Activated T-helper 1 cell treated with anti-CD3 and anti-CD28 coated beads, Interleukin-12 subunit alpha, Interleukin-12 subunit beta, Interleukin-2, Interleukin-4 antibody, amounts not matched to agents 30 ng/mL and 10 ng/mL and 1 ng/mL, durations not matched to agents 14 hours and 24 hours and 36 hours (primary cell): ENCODE results near the gene THPO. TPM values are rescaled to one million over a fixed set of nuclear protein-coding genes. Genes with fewer than 3 reads are reported as not detected.

ENCODE experiments used
- DNase-seq: peaks from one replicate; pipeline ENCODE4 v3.0.0; 2021; ENCODE audit warnings: low spot score
- H3K27ac Mint-ChIP-seq: one replicate; pipeline ENCODE4 v1.8.0; 2021; ENCODE audit warnings: mild to moderate bottlenecking, mixed read lengths
- H3K27me3 Mint-ChIP-seq: one replicate; pipeline ENCODE4 v1.8.0; 2022; ENCODE audit warnings: mild to moderate bottlenecking, moderate library complexity, mixed read lengths; ENCODE audit not compliant: insufficient read depth
- H3K36me3 Mint-ChIP-seq: one replicate; pipeline ENCODE4 v1.8.0; 2021; ENCODE audit warnings: low read depth, mixed read lengths
- H3K4me1 Mint-ChIP-seq: one replicate; pipeline ENCODE4 v1.8.0; 2021; ENCODE audit warnings: low read depth, mixed read lengths
- H3K4me3 Mint-ChIP-seq: one replicate; pipeline ENCODE4 v1.8.0; 2021; ENCODE audit warnings: mild to moderate bottlenecking, moderate library complexity, mixed read lengths
- H3K9me3 Mint-ChIP-seq: one replicate; pipeline ENCODE4 v1.8.0; 2021; ENCODE audit warnings: mixed read lengths
- intact Hi-C: fragments of 100-400 bp; cut with micrococcal nuclease; formaldehyde crosslinking; loops from one replicate; pipeline ENCODE4 v1.15.1; 2024
- total RNA-seq: library from RNA; stranded (reverse); gene quantifications from 2 replicates; pipeline ENCODE4 v1.2.3, GENCODE V29; 2022

The THPO gene
- total RNA-seq, 1 donor from 2014 or later, result not detected

DNA sequence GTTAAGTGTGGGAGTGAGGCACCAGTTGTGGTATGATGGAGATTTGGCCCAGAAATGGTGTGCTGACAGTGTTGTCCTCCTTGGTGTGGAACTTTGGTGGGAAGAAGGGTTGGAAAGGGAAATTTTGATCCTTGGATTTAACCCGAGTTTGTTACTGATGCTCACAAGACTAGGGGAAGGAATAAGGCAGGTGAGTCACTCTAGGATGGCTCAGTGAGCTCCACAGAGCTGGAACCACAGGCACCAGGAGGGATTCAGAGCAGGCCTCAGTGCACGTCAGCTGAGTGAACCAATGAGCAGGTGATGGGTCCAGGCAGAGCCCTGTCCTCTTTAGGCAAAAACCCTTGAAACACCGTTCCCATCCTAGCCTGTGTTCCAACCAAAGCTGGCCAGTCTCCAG is 13.3 kb upstream of the THPO start:
- DNase-seq, result no peak
- peaks cover 18% of the 10 kb centered on the region for H3K27me3 Mint-ChIP-seq
- no peak overlapping the region for H3K4me3 Mint-ChIP-seq
- H3K4me1 Mint-ChIP-seq, result no peaks in the 10 kb centered on the region
- intact Hi-C loops, result no loop called here
- H3K36me3 Mint-ChIP-seq, result no peaks in the 10 kb centered on the region
- no peaks in the 10 kb centered on the region for H3K9me3 Mint-ChIP-seq
- H3K27ac Mint-ChIP-seq, result no peak overlapping the region

- peaks cover 25% of the 10 kb centered on the region for H3K27me3 Mint-ChIP-seq
- H3K4me3 Mint-ChIP-seq, result no peak overlapping the region
- H3K36me3 Mint-ChIP-seq, result no peaks in the 10 kb centered on the region
- no peaks in the 10 kb centered on the region for H3K9me3 Mint-ChIP-seq
- H3K27ac Mint-ChIP-seq, result no peak overlapping the region
- intact Hi-C loops, result no loop called here
- H3K4me1 Mint-ChIP-seq, result no peaks in the 10 kb centered on the region
- DNase-seq, result no peak
Measured at GRCh38 chr3:184389935-184390528, 12.0 kb upstream of the THPO start.

GRCh38 chr3:184389384-184389783 is 11.4 kb upstream of the THPO start:
- no peak overlapping the region for H3K27ac Mint-ChIP-seq
- H3K36me3 Mint-ChIP-seq, result no peaks in the 10 kb centered on the region
- H3K27me3 Mint-ChIP-seq, result peaks cover 28% of the 10 kb centered on the region
- H3K4me1 Mint-ChIP-seq, result no peaks in the 10 kb centered on the region
- intact Hi-C loops, result no loop called here
- H3K4me3 Mint-ChIP-seq, result no peak overlapping the region
- DNase-seq, result no peak
- no peaks in the 10 kb centered on the region for H3K9me3 Mint-ChIP-seq

GRCh38 chr3:184388936-184389230 is 10.9 kb upstream of the THPO start:
- Mint-ChIP-seq H3K4me3 (no peak overlapping the region), H3K9me3 (no peaks in the 10 kb centered on the region), H3K36me3 (no peaks in the 10 kb centered on the region), H3K27ac (no peak overlapping the region), H3K4me1 (no peaks in the 10 kb centered on the region), H3K27me3 (peaks cover 30% of the 10 kb centered on the region)
- intact Hi-C loops, result no loop called here
- DNase-seq, result no peak

DNA sequence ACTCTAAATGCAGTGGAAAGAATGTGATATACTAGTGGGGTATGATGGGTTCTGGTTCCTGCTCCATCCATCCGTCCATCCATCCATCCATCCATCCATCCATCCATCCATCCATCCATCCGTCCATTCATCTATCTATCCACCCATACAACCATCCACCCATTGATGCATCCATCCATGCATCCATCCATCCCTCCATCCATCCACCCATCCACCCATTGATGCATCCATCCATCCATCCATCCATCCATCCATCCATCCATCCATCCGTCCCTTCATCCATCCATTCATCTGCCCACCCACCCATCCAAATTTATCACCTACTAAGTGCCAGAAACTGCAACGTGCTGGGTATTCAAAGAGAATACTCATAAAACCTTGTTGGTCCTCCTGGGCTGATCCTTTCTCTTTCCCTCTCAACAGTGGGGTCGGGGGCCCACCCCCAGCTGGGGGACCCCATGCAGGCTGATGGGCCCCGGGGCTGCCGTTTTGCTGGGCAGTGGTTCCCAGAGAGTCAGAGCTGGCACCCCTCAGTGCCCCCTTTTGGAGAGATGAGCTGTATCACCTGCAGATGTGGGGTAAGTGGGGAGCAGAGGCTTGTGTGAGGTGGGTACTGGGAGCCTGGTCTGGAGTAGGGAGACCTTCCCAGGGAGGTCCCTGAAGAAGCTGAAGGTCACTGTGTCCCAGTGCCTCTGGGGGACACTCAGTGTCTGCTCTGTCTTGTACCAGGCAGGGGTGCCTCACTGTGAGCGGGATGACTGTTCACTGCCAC is 10.3 kb upstream of the THPO start:
- no peak for DNase-seq
- H3K9me3 Mint-ChIP-seq, result no peaks in the 10 kb centered on the region
- H3K36me3 Mint-ChIP-seq, result no peaks in the 10 kb centered on the region
- H3K4me3 Mint-ChIP-seq, result no peak overlapping the region
- H3K4me1 Mint-ChIP-seq, result no peaks in the 10 kb centered on the region
- H3K27me3 Mint-ChIP-seq, result peaks cover 29% of the 10 kb centered on the region
- no peak overlapping the region for H3K27ac Mint-ChIP-seq
- intact Hi-C loops, result no loop called here

DNA sequence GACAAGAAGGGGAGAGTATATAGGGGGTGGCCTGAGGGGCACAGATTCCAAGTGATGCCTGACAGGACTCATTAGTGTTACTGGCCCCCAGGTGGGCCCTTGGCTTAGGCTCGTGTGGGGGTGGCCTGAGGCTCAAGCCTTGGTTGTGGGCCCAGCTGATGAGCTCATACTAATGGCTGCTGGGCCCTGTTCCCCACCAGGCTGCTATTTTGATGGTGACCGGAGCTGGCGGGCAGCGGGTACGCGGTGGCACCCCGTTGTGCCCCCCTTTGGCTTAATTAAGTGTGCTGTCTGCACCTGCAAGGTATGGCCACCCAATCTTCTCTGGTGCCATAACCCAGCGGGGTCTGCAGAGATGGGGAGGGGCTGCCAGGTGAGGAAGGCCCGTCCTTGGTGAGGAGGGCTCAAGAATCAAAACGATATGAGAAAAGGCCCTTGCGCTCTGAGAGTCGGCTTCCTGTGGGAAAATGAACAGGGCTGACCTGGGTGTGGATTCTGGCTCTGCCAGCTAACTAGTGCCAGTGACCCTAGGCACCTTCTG is 9.2 kb upstream of the THPO start:
- H3K27me3 Mint-ChIP-seq, result peaks cover 32% of the 10 kb centered on the region
- H3K36me3 Mint-ChIP-seq, result no peaks in the 10 kb centered on the region
- no peaks in the 10 kb centered on the region for H3K4me1 Mint-ChIP-seq
- intact Hi-C loops, result no loop called here
- H3K27ac Mint-ChIP-seq, result no peak overlapping the region
- H3K4me3 Mint-ChIP-seq, result no peak overlapping the region
- no peaks in the 10 kb centered on the region for H3K9me3 Mint-ChIP-seq
- no peak for DNase-seq

DNA sequence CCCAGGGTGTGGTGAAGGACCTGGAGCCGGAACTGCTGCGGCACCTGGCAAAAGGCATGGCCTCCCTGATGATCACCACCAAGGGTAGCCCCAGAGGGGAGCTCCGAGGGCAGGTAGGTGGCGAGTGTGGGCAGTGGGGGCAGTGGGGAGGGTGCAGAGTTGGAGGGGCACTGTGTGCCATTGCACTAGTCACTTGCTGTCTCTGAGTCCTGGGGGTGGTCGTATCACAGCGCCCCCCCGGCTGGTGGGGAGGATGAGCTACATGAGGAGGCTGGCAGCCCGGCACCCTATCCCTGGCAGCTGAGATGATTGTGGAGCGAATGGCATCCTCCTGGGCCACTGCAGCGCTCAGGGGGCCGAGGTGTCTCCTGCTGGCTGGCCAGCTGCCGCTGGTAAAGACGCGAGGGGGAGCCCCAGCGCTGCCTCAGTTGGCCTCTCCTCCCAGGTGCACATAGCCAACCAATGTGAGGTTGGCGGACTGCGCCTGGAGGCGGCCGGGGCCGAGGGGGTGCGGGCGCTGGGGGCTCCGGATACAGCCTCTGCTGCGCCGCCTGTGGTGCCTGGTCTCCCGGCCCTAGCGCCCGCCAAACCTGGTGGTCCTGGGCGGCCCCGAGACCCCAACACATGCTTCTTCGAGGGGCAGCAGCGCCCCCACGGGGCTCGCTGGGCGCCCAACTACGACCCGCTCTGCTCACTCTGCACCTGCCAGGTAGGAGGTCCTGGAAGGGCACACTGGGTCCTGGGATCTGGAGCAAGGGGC is 8.2 kb upstream of the THPO start:
- Mint-ChIP-seq H3K27ac (no peak overlapping the region), H3K4me3 (no peak overlapping the region), H3K4me1 (no peaks in the 10 kb centered on the region), H3K9me3 (no peaks in the 10 kb centered on the region), H3K27me3 (peaks cover 42% of the 10 kb centered on the region), H3K36me3 (no peaks in the 10 kb centered on the region)
- intact Hi-C loops, result no loop called here
- no peak for DNase-seq

DNA sequence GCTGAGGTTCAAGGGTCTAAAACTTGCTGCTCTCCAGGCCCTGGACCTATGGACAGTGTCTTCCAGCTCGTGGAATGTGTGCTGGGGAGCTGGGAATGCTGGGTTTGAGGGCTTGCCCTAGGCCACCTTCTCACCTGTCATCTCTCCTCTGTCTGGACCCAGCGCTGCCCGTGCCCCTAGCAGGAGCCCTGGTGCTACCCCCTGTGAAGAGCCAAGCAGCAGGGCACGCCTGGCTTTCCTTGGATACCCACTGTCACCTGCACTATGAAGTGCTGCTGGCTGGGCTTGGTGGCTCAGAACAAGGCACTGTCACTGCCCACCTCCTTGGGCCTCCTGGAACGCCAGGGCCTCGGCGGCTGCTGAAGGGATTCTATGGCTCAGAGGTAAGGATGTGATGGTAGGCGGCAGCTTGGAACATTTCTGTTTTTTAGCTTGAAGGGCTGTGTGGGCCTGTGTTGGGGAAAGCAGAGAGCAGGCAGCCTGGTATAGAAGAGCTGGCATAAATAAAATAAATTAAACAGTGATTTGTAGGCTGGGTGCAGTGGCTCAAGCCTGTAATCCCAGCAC is 6.9 kb upstream of the THPO start:
- H3K4me3 Mint-ChIP-seq, result no peak overlapping the region
- no peak overlapping the region for H3K27ac Mint-ChIP-seq
- intact Hi-C loops, result no loop called here
- no peak for DNase-seq
- no peaks in the 10 kb centered on the region for H3K4me1 Mint-ChIP-seq
- no peaks in the 10 kb centered on the region for H3K9me3 Mint-ChIP-seq
- no peaks in the 10 kb centered on the region for H3K36me3 Mint-ChIP-seq
- peaks cover 43% of the 10 kb centered on the region for H3K27me3 Mint-ChIP-seq

DNA sequence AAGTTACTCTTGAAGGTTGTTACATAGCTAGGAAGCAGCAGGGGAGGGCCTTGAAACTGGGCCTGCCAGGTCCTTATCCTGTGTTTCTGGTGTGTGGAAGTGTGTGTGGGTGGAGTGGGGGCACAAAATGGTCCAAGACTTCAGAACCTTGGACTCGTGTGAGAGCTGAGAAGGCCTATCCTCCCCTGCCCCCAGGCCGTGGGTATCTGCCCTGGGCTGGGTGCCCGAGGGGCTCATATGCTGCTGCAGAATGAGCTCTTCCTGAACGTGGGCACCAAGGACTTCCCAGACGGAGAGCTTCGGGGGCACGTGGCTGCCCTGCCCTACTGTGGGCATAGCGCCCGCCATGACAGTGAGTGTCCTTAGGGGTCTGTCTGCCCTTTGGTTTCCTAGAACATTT is 6.3 kb upstream of the THPO start:
- Mint-ChIP-seq H3K27me3 (peaks cover 42% of the 10 kb centered on the region), H3K36me3 (no peaks in the 10 kb centered on the region), H3K4me1 (no peaks in the 10 kb centered on the region), H3K27ac (no peak overlapping the region), H3K9me3 (no peaks in the 10 kb centered on the region), H3K4me3 (no peak overlapping the region)
- no peak for DNase-seq
- intact Hi-C loops, result no loop called here

GRCh38 chr3:184383033-184383740 is 5.2 kb upstream of the THPO start:
- intact Hi-C loops, result no loop called here
- H3K27ac Mint-ChIP-seq, result no peak overlapping the region
- no peaks in the 10 kb centered on the region for H3K9me3 Mint-ChIP-seq
- H3K36me3 Mint-ChIP-seq, result no peaks in the 10 kb centered on the region
- no peak overlapping the region for H3K4me3 Mint-ChIP-seq
- H3K27me3 Mint-ChIP-seq, result peaks cover 51% of the 10 kb centered on the region
- no peaks in the 10 kb centered on the region for H3K4me1 Mint-ChIP-seq
- DNase-seq, result no peak

DNA sequence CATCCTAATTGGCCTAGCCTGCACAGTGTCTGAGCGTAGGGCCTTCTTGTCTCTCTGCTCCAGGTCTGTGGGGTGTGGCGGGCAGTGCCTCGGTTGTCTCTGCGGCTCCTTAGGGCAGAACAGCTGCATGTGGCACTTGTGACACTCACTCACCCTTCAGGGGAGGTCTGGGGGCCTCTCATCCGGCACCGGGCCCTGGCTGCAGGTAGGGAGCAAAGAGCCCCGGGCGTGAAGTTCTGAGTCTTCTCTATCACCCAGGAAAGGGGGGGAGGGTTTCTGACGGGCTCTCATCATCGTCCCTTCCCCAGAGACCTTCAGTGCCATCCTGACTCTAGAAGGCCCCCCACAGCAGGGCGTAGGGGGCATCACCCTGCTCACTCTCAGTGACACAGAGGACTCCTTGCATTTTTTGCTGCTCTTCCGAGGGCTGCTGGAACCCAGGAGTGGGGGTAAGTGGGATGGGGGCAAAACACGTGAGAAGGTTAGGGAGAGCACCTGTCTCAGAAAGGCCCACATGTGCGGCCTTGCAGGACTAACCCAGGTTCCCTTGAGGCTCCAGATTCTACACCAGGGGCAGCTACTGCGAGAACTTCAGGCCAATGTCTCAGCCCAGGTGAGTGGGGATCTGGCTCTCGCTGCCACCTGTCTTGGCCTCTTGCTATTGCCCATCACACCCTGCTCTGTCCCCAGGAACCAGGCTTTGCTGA is 4.5 kb upstream of the THPO start:
- Mint-ChIP-seq H3K36me3 (no peaks in the 10 kb centered on the region), H3K4me3 (no peak overlapping the region), H3K4me1 (no peaks in the 10 kb centered on the region), H3K27ac (no peak overlapping the region), H3K9me3 (no peaks in the 10 kb centered on the region), H3K27me3 (peaks cover 56% of the 10 kb centered on the region)
- intact Hi-C loops, result no loop called here
- no peak for DNase-seq
